ENCODE measurements around the gene MCC.

MCC gene

GRCh38 chr5:113017881-113018635, 470.2 kb downstream of the MCC start:
- no peak for FAIRE-seq

- FAIRE-seq: no peak
Observed at GRCh38 chr5:113005454-113005853, 482.8 kb downstream of the MCC start.

GRCh38 chr5:113003763-113004162, 484.5 kb downstream of the MCC start:
- FAIRE-seq: no peak

GRCh38 chr5:113002423-113002822, 485.8 kb downstream of the MCC start:
- FAIRE-seq: no peak

GRCh38 chr5:113000466-113000865, 487.8 kb downstream of the MCC start:
- no peak for FAIRE-seq

- no peak for FAIRE-seq
Observed at GRCh38 chr5:112998296-112998695, 490.0 kb downstream of the MCC start.

GRCh38 chr5:112996830-112997374, 491.4 kb downstream of the MCC start:
- FAIRE-seq: no peak

GRCh38 chr5:112995764-112996618, 492.3 kb downstream of the MCC start:
- FAIRE-seq: peak; percentile 93

- FAIRE-seq: no peak
Observed at GRCh38 chr5:112986224-112986623, 502.0 kb downstream of the MCC start.

- no peak for FAIRE-seq
Observed at GRCh38 chr5:112983363-112983762, 504.9 kb downstream of the MCC start.

- no peak for FAIRE-seq
Observed at GRCh38 chr5:112979723-112980122, 508.5 kb downstream of the MCC start.

GRCh38 chr5:112978836-112979235, 509.4 kb downstream of the MCC start:
- FAIRE-seq: no peak

GRCh38 chr5:112977440-112977861, 510.8 kb downstream of the MCC start:
- FAIRE-seq: no peak

- FAIRE-seq: peak; percentile 97
Observed at GRCh38 chr5:112976432-112977309, 511.6 kb downstream of the MCC start, which contains the start of gene DCP2. TSS of gene DCP2 (plus strand) at chr5:112976798. CDS start at chr5:112976934, 136 bp downstream.

GRCh38 chr5:112975721-112976431, 512.4 kb downstream of the MCC start:
- no peak for FAIRE-seq

GRCh38 chr5:112974901-112975300, 513.4 kb downstream of the MCC start:
- no peak for FAIRE-seq

- FAIRE-seq: no peak
Observed at GRCh38 chr5:112973904-112974303, 514.3 kb downstream of the MCC start.

GRCh38 chr5:112973036-112973435, 515.2 kb downstream of the MCC start:
- no peak for FAIRE-seq
